ACC112 (cell line): ENCODE measurements around the gene PIGV.

Source experiments
- H2AFZ ChIP-seq: fragments of 200-600 bp; sonication (generic); one replicate; pipeline ENCODE4 v1.6.0; 2017; ENCODE audit warnings: antibody characterized with exemption, low read length; ENCODE audit not compliant: unreplicated experiment
- H3K27ac ChIP-seq: fragments of 200-600 bp; sonication (generic); 2 replicates; pipeline ENCODE4 v1.5.1; 2014; ENCODE audit warnings: low read depth, mild to moderate bottlenecking, antibody characterized with exemption, low read length, moderate library complexity
- H3K27me3 ChIP-seq: fragments of 200-600 bp; sonication (generic); 2 replicates; pipeline ENCODE4 v1.6.1; 2014; ENCODE audit warnings: mild to moderate bottlenecking, antibody characterized with exemption, low read length, moderate library complexity, mixed read lengths; ENCODE audit not compliant: insufficient read depth
- H3K36me3 ChIP-seq: fragments of 200-600 bp; sonication (generic); 2 replicates; pipeline ENCODE4 v1.6.1; 2016; ENCODE audit warnings: mild to moderate bottlenecking, antibody characterized with exemption, low read length, moderate library complexity, mixed read lengths; ENCODE audit not compliant: insufficient read depth
- H3K4me1 ChIP-seq: fragments of 200-600 bp; sonication (generic); one replicate; pipeline ENCODE4 v1.6.1; 2016; ENCODE audit warnings: low read length, mixed read lengths; ENCODE audit not compliant: insufficient read depth, unreplicated experiment, control insufficient read depth
- H3K4me3 ChIP-seq: fragments of 200-600 bp; sonication (generic); 2 replicates; pipeline ENCODE4 v1.5.1; 2014; ENCODE audit warnings: mild to moderate bottlenecking, low read depth, low read length
- H3K79me2 ChIP-seq: fragments of 200-600 bp; sonication (generic); one replicate; pipeline ENCODE4 v1.6.0; 2016; ENCODE audit warnings: low read length; ENCODE audit not compliant: control insufficient read depth, unreplicated experiment, insufficient read depth

Gene PIGV

GRCh38 chr1:26822737-26823395 is 35.1 kb downstream of the PIGV start:
- peaks cover 7% of the 10 kb centered on the region for H3K79me2 ChIP-seq
- no peaks in the 10 kb centered on the region for H3K36me3 ChIP-seq
- no peaks in the 10 kb centered on the region for H3K27me3 ChIP-seq
- H3K4me3 ChIP-seq = no peak overlapping the region
- H2AFZ ChIP-seq = no peak overlapping the region
- H3K27ac ChIP-seq = no peak overlapping the region
- H3K4me1 ChIP-seq = peaks cover 9% of the 10 kb centered on the region

- Histone ChIP-seq H3K79me2 (peaks cover 23% of the 10 kb centered on the region), H2AFZ (no peak overlapping the region), H3K27ac (no peak overlapping the region), H3K4me3 (no peak overlapping the region), H3K36me3 (no peaks in the 10 kb centered on the region), H3K27me3 (no peaks in the 10 kb centered on the region), H3K4me1 (peaks cover 17% of the 10 kb centered on the region)
These were observed 37.0 kb downstream of the PIGV start for GRCh38 chr1:26824731-26825130.

GRCh38 chr1:26826261-26827105 is 38.7 kb downstream of the PIGV start, which contains the start of gene ZDHHC18:
TSS of gene ZDHHC18 (plus strand) at chr1:26826688. CDS start at chr1:26826805, 117 bp downstream.
- Histone ChIP-seq H3K27ac (no peak within 1 kb of the TSS), H3K36me3 (no peaks in the 10 kb centered on the region)

GRCh38 chr1:26827106-26827604 is 39.4 kb downstream of the PIGV start:
- H3K4me3 ChIP-seq = peak overlapping the region; percentile 84
- no peaks in the 10 kb centered on the region for H3K27me3 ChIP-seq
- H3K4me1 ChIP-seq = peaks cover 17% of the 10 kb centered on the region
- no peaks in the 10 kb centered on the region for H3K36me3 ChIP-seq
- peaks cover 31% of the 10 kb centered on the region for H3K79me2 ChIP-seq
- H3K27ac ChIP-seq = no peak overlapping the region
- peak overlapping the region; percentile 61 for H2AFZ ChIP-seq

More at GRCh38 chr1:26826261-26827105, 38.7 kb downstream of the PIGV start, which contains the start of gene ZDHHC18:
- peak within 1 kb of the TSS; percentile 84 for H3K4me3 ChIP-seq
- peaks cover 31% of the 10 kb centered on the region for H3K79me2 ChIP-seq
- no peaks in the 10 kb centered on the region for H3K27me3 ChIP-seq
- peak within 1 kb of the TSS; percentile 89 for H2AFZ ChIP-seq
- peaks cover 17% of the 10 kb centered on the region for H3K4me1 ChIP-seq

GRCh38 chr1:26827663-26828062 is 39.9 kb downstream of the PIGV start:
- H3K4me1 ChIP-seq = peaks cover 17% of the 10 kb centered on the region
- H3K27me3 ChIP-seq = no peaks in the 10 kb centered on the region
- H3K27ac ChIP-seq = no peak overlapping the region
- H3K79me2 ChIP-seq = peaks cover 31% of the 10 kb centered on the region
- no peak overlapping the region for H2AFZ ChIP-seq
- no peaks in the 10 kb centered on the region for H3K36me3 ChIP-seq
- H3K4me3 ChIP-seq = peak overlapping the region; percentile 84

GRCh38 chr1:26828411-26828991 is 40.8 kb downstream of the PIGV start:
- Histone ChIP-seq H3K27me3 (no peaks in the 10 kb centered on the region), H3K4me1 (peaks cover 17% of the 10 kb centered on the region), H3K4me3 (peak overlapping the region; percentile 27; the same call in 1 of the 2 replicates), H2AFZ (no peak overlapping the region), H3K79me2 (peaks cover 31% of the 10 kb centered on the region), H3K36me3 (0 out of 2 replicates have a peak, but pooled peaks cover 3% of the 10 kb centered on the region), H3K27ac (no peak overlapping the region)

GRCh38 chr1:26829184-26829911 is 41.6 kb downstream of the PIGV start:
- Histone ChIP-seq H3K27ac (no peak overlapping the region), H3K36me3 (0 out of 2 replicates have a peak, but pooled peaks cover 4% of the 10 kb centered on the region), H3K27me3 (no peaks in the 10 kb centered on the region), H3K79me2 (peaks cover 31% of the 10 kb centered on the region), H3K4me3 (no peak overlapping the region), H2AFZ (no peak overlapping the region), H3K4me1 (peaks cover 17% of the 10 kb centered on the region)

GRCh38 chr1:26831059-26831458 is 43.3 kb downstream of the PIGV start:
- H3K27ac ChIP-seq = no peak overlapping the region
- peaks cover 31% of the 10 kb centered on the region for H3K79me2 ChIP-seq
- H3K36me3 ChIP-seq = 0 out of 2 replicates have a peak, but pooled peaks cover 7% of the 10 kb centered on the region
- no peak overlapping the region for H3K4me3 ChIP-seq
- H2AFZ ChIP-seq = no peak overlapping the region
- H3K4me1 ChIP-seq = peaks cover 14% of the 10 kb centered on the region
- H3K27me3 ChIP-seq = no peaks in the 10 kb centered on the region

GRCh38 chr1:26831546-26832248 is 43.9 kb downstream of the PIGV start:
- Histone ChIP-seq H3K4me1 (peaks cover 12% of the 10 kb centered on the region), H3K36me3 (0 out of 2 replicates have a peak, but pooled peaks cover 7% of the 10 kb centered on the region), H3K79me2 (peaks cover 31% of the 10 kb centered on the region), H3K27me3 (no peaks in the 10 kb centered on the region), H2AFZ (no peak overlapping the region), H3K27ac (no peak overlapping the region), H3K4me3 (no peak overlapping the region)
